Fibroblast of skin of left quadriceps (primary cell): Measurements from ENCODE around the gene GPR85.
"Not testable (repeated sequence)": the region's sequence is repeated elsewhere in the genome, so short reads cannot be mapped to it uniquely, and the experiment has no call there.

ENCODE experiments used
- DNase-seq, 2 experiments: peaks; one replicate each; pipeline ENCODE4 v3.0.0-alpha.2; 2013; ENCODE audit warnings: low read depth in 2 of 2

Gene GPR85

DNA sequence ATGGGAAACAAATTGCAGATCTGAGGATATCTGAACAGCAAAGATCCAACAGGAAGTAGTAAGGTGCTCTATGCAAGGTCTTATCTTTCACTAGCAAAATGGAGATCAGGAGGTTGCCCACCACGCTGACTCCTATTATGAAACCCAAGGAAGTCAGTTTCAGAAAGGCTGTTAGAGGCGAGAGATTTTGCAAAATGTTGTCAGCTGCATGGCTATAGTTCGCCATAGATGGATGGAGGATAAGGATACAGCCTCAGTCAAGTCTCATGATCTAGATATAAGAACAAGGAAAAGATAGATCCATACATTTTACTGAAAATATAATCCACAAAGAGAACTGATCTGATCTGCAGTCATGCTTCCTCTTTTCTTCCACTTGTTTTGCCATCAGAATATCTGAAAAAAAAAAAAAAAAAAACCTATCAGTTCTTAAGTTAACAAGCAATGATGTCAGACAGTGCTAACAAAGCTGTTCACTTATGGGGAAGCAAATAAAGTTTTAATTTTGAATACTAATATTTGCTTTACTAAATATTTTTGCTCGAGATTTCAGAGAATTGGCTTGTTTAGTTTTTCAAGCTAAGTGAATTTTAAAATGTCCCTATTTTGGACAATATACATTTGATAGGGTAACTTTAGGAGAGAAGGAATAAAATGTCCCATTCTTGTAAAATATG, 2.0 kb downstream of the GPR85 start:
- no peak for DNase-seq

DNA sequence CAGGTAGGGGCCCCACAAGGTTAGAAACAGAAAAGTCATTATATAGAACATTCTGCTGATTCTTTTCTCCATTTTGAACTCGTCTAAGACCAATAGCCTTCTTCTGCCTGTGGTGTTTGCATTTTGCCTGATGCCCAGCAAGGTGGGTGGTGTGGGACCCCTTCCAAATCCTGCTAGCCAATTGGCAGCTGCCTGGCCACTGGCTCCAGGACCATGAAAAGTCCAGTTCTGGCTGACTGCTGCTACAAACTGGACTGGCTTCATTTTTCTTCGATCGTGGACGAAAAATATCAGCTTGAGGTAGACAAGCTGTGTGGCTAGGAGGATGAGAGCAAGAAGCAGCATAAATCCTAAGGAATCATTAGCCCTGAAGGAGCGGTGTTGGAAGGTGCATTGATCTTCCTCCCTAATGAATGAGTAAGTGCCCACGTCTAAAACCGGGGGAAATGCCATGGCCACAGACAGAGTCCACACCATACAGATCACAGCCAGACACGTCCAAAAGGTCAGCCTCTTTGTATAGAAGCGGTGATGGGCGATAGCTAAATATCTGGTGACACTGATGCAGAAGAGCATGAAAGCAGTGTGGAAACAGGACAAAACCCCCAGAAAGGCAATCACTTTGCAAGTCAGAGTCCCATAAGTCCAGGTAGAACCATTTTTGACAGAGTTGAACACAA, 2.7 kb downstream of the GPR85 start:
- DNase-seq: no peak

DNA sequence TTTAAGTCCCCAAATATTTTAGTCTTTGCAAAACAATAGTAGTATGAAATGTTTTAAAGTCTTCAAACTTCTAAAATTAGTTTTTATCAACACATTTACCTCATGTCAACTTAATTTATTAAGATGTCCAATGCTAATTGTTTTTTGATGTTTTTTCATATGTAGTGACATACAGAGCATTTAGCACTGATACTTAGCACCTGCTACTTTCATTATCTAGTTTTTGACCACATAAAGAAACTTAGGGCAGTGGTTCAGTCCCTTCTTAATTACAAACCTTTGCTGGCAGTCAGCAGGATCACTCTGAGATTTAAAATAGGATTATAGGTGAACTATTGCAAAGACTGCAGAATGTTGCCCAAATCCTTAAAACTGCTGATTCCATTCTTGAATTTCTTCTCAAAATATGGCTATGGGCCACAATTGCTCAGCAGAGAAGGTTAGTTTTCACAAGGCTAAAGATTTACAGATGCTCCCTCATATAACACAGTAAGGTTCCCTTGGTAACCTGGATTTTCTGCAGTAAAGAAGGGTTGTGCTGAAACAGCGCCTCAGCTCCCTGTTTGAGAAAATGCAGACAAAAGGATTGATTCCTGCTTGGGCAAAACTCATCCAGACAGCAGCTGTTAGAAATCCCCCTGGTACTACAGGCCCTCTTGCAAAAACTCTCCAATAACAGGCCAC, 3.4 kb downstream of the GPR85 start:
- DNase-seq: no peak

DNA sequence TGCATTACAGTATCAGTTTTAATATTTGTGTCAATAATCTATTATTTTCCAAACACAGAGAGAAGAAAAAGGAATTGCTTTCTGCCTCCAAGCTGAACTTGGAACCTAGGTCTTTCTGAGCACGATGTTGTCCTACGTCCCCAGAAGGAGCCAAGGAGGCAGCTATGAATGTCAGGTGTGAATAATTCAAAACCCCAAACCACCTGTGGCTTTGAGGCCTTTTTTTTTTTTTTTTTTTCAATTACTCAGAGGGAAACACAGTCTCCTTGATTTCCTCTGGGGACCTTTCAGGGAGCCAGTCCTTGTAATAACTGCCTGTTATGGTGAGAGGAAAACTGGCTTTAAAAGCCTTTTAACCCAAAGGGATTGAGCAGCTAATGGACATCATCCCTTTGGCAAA, 8.3 kb downstream of the GPR85 start:
- no peak for DNase-seq

DNA sequence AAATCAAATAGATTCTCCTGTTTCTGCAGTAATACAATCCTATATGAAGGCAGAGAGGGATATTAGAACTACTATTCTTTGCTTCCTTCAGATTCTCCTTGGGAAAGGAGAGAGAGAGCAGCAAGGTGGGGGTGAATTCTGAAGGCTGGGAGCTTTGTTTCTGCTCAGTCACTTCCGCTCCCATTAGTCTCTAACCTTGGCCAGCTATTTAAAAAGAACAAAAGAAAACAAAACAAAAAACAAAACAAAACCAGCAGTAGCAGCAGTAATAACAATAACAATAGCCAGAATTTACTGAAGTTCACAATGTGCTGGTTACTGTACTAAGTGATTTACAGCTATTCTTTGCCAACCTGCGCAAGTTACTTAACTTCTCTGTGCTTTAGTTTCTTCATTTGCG, 9.9 kb downstream of the GPR85 start:
- no peak for DNase-seq

DNA sequence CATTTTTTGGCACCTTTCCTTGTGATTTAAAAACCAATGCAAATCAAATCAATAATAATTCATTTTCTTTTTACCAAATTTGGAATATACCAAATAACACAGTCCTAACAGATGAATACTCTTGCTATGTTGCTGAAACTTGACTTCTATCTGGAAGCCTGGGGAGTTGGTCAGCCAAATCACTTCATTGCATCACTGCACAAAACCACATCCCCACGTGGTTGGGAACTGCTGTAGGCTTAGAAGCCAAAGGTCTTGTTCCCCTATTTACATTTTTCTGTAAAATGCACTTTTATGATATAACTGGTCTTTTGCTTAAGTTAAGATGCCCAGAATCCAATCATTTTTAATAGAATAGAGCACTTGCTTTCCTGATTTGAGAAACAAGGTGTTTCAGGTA, 15.2 kb downstream of the GPR85 start:
- DNase-seq: no peak

DNA sequence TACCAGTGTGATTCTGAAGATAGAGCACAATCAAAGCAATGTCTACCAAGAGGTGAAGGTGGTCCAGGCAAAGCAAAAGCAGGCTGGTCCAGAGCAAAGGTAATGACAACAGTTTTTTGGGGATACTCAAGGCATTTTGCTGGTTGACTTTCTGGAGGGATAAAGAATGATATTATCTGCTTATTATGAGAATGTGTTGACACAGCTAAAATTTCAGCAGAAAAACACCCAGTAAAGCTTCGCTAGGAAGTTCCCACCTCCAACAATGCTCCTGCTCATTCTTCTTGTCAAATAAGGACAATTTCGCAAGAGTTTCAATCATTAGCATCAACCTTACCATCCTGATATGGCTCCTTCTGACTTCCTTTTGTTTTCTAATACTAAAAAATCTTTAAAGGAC, 24.1 kb downstream of the GPR85 start:
- no peak for DNase-seq

DNA sequence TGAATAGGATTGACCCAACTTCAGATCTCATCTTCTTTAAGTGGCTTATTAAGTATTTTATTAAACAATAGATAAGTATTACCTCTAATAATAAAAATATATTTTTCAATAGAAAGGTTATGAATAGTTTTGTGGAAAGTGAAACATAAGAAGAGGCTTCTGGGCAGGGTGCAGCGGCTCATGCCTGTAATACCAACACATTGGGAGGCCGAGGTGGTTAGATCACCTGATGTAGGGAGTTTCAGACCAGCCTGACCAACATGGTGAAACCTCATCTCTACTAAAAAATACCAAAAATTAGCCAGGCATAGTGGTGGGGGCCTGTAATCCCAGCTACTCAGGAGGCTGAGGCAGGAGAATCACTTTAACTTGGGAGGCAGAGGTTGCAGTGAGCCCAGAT, 26.5 kb downstream of the GPR85 start:
- DNase-seq: no peak

DNA sequence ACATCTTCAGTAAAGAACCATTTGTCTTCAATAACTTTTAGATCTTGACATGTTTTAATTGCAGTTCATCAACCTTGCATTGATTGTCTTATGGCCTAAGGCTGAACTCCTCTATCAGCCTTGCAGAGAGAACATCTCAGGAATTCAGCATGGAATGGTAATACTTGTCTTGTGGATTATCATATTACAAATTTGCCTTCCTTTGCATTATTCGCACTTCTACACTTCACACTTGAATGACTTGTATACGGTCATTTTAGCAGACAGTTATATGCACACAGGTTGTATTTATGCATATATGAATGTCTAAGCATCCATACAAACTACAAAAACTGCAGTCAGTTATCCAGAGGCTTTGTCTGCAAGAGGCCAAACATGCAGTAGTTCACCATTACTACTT, 31.7 kb downstream of the GPR85 start:
- DNase-seq: no peak

DNA sequence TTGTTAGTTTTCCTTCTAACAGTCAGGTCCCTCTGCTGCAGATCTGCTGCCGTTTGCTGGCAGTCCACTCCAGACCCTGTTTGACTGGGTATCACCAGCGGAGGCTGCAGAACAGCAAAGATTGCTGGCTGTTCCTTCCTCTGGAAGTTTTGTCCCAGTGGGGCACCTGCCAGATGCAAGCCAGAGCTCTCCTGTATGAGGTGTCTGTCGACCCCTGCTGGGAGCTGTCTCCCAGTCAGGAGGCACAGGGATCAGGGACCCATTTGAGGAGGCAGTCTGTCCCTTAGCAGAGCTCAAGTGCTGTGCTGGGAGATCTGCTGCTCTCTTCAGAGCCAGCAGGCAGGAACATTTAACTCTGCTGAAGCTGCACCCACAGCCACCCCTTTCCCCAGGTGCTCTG, 32.4 kb downstream of the GPR85 start:
- not testable (repeated sequence) for DNase-seq

DNA sequence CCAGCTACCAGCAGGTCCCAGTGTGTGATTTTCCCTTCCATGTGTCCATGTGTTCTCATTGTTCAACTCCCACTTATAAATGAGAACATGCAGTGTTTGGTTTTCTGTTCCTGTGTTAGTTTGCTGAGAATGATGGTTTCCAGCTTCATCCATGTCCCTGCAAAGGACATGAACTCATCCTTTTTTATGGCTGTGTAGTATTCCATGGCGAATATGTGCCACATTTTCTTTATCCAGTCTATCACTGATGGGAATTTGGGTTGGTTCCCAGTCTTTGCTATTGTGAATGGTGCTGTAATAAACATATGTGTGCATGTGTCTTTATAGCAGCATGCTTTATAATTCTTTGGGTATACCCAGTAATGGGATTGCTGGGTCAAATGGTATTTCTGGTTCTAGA, 37.4 kb downstream of the GPR85 start:
- DNase-seq: not testable (repeated sequence)

DNA sequence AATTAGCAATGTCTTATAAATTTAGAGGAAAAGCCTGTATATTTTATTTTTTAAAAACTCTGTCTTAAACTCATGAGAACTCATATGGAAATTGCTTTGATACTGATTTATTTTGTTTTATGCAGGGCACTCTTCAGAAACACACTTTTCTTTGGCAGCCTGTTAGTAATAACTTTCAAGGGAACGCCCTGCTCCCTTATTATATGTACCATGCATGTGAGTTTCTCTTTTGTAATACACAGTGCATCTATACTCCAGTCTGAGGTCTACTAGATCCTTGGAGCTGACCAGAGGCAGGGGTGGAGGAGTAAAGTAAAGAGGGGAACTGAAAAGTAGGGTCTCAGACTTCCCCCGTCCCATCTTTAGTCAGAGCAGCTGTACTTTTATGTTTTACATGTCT, 40.2 kb downstream of the GPR85 start:
- no peak for DNase-seq

DNA sequence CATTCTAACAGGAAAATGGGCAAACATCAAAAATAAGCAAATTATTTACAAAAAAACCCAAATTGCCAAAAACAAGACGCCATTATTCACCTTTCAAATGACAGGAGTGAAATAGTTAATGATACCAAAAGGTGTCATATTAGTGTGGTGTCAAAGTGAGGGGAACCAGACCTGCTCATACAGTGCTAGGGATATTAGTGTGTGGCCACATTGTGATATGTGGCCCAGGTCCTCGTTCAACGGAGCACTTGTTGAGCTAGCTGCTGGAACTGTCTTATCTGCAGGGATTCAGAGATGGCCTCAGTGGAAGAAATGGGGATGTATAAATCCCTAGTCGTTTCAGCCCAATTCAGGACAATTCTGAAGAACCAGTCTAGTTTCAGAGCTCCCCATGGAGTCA, 41.2 kb downstream of the GPR85 start:
- DNase-seq: no peak

DNA sequence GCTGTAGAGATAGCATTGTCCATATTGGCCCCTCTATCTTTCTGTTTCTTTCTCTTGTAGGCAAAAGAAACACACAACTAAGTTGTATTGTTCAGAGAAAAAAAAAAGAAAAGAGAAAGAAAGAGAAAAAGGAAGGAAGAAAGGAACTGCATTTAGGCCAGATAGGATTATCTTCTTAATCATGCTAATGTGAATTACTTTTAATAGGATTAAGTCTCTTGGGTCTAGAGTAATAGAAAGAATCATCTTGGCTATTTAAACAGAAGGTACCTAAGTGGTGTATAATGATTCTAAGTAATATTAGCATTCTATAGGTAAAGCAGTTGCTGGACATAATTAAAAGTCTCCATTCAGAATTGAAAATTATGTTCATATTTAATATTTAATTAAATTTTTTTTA, 42.2 kb downstream of the GPR85 start:
- DNase-seq: no peak

DNA sequence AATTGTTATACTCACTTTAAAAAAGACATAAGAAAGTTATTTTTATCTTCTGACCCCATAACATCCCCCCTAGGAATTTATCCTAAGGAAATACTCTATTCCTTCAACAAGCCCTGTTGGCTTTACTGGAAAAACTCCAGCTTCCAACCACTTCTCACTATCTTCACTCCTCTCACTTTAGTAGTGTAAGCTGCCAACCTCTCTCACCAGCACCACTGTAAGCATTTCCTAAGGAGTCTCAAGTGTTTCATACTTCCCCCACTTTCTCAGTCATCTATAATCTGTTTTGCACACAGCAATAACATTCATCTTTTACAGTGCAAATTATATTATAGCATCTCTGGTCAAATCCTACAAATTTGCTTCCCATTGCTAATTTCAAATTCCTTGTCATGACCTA, 45.8 kb downstream of the GPR85 start:
- DNase-seq: no peak

DNA sequence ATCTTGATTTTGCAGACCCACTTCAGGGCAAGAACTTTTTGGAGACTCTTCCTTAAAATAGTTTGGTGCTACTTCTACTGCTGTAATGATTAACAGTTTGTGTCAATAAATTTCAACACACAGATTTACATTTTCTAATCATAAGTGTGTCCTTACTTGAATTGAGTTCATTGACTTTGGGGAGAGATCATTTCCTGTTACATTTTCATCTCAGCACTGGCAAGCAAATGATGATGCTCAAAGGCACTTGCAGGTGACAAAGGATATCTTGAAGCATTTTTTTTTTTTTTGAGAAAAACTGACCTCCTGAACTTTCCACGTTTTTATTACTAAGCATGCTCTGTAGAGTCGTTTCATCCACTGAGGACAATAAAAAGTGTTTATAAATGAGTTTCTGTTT, 52.7 kb downstream of the GPR85 start:
- DNase-seq: no peak
